K562 (cell line): ENCODE results near the gene LATS2. TPM values are rescaled to one million over a fixed set of nuclear protein-coding genes. Genes with fewer than 3 reads are reported as not detected.

Experiments used
- ATAC-seq: fragments of 200-7000 bp; cut with Tn5 transposase; 3 replicates; pipeline ENCODE4 v1.9.1; 2020; ENCODE audit warnings: moderate library complexity
- BruUV-seq: library from RNA; stranded (reverse); fragments of 400-500 nt; replicated peaks from 2 replicates; lab custom pipeline; 2021; lab: Mats Ljungman, UMichigan
- CTCF ChIA-PET: fragments of 300-600 bp; formaldehyde crosslinking; extraction: SDS; loops from one replicate; lab custom pipeline; 2021; ENCODE audit warnings: low intra/inter-chr PET ratio; lab: Yijun Ruan, JAX
- POLR2A ChIA-PET: fragments of 300-600, 350-650 bp; sonication (Branson Sonifier 250); formaldehyde crosslinking; extraction: SDS; loops from one replicate; lab custom pipeline; 2021; ENCODE audit warnings: antibody characterized with exemption, inconsistent platforms; lab: Yijun Ruan, JAX
- DNase-seq, 4 experiments: peaks; one replicate each; pipeline versions ENCODE4 v3.0.0 to v3.0.0-alpha.2; 2011 to 2018; ENCODE audit warnings: low spot score in 3 of 4, mixed read lengths in 3 of 4; ENCODE audit errors: extremely low read depth in 1 of 4
- FAIRE-seq: peaks from 2 replicates; lab custom pipeline; 2011; peaks lifted over from hg19 to GRCh38; lab: Jason Lieb, UNC
- H2AFZ ChIP-seq: 2 replicates; pipeline ENCODE4 v1.6.0; 2011; ENCODE audit warnings: low read depth, low read length, control low read depth, inconsistent platforms
- H3K27ac ChIP-seq: fragments of 200-600 bp; 3 replicates; pipeline ENCODE4 v1.8.0; 2011; ENCODE audit warnings: low read depth, mild to moderate bottlenecking, control low read depth, inconsistent platforms, low read length, moderate library complexity, mixed read lengths; ENCODE audit errors: extremely low read depth
- H3K27me3 ChIP-seq, 2 experiments: fragments of 300-600 bp in 1 of 2; 2 replicates in 1 of 2; 3 replicates in 1 of 2; pipeline versions ENCODE4 v1.6.0 to v1.8.0; 2011; ENCODE audit warnings: inconsistent platforms in 2 of 2, low read length in 2 of 2, mild to moderate bottlenecking in 1 of 2, mixed read lengths in 1 of 2, moderate library complexity in 1 of 2; ENCODE audit not compliant: control insufficient read depth in 2 of 2, insufficient read depth in 2 of 2
- H3K36me3 ChIP-seq: fragments of 300-600 bp; 3 replicates; pipeline ENCODE4 v1.8.0; 2011; ENCODE audit warnings: mild to moderate bottlenecking, low read length, inconsistent platforms; ENCODE audit not compliant: control insufficient read depth, insufficient read depth
- H3K4me1 ChIP-seq, 2 experiments: fragments of 200-600 bp in 1 of 2; replicated peaks in 1 of 2; 2 replicates in 1 of 2; 3 replicates in 1 of 2; pipeline versions ENCODE4 v1.5.1 to v1.8.0; 2011; ENCODE audit warnings: inconsistent platforms in 2 of 2, low read length in 2 of 2, mild to moderate bottlenecking in 1 of 2, mixed read lengths in 1 of 2, moderate library complexity in 1 of 2; ENCODE audit not compliant: control insufficient read depth in 2 of 2, insufficient read depth in 2 of 2
- H3K4me2 ChIP-seq: 2 replicates; pipeline ENCODE4 v1.6.1; 2011; ENCODE audit warnings: low read length, control low read depth, inconsistent platforms, mixed read lengths; ENCODE audit not compliant: insufficient read depth
- H3K4me3 ChIP-seq: fragments of 200-600 bp; sonication (generic), shearing (Covaris generic); 2 replicates; pipeline ENCODE4 v1.5.1; 2016; ENCODE audit warnings: control low read depth, inconsistent platforms
- H3K79me2 ChIP-seq: fragments of 200-600 bp; 3 replicates; pipeline ENCODE4 v1.8.0; 2011; ENCODE audit warnings: low read length, inconsistent platforms; ENCODE audit not compliant: control insufficient read depth, insufficient read depth
- H3K9ac ChIP-seq, 2 experiments: 2 replicates each; pipeline versions ENCODE4 v1.6.0 to v1.6.1; 2011; ENCODE audit warnings: low read depth in 2 of 2, low read length in 2 of 2, control low read depth in 1 of 2, inconsistent platforms in 1 of 2, mild to moderate bottlenecking in 1 of 2, mixed read lengths in 1 of 2; ENCODE audit not compliant: insufficient read depth in 1 of 2
- H3K9me1 ChIP-seq: one replicate; pipeline ENCODE4 v1.6.0; 2011; ENCODE audit warnings: inconsistent platforms, mild to moderate bottlenecking, low read length, moderate library complexity; ENCODE audit not compliant: control insufficient read depth, insufficient read depth
- H3K9me3 ChIP-seq: replicated peaks from 2 replicates; pipeline ENCODE4 v1.5.1; 2011; ENCODE audit warnings: low read depth, low read length, inconsistent platforms; ENCODE audit not compliant: control insufficient read depth, insufficient read depth
- H4K20me1 ChIP-seq: replicated peaks from 2 replicates; pipeline ENCODE4 v1.6.1; 2011; ENCODE audit warnings: low read length, inconsistent platforms, mixed read lengths; ENCODE audit not compliant: control insufficient read depth, insufficient read depth
- MED1 ChIP-seq: sonication (generic); formaldehyde crosslinking; IDR thresholded peaks from 2 replicates; pipeline ENCODE4 v1.8.1; 2023; ENCODE audit warnings: missing genetic modification reagents, borderline replicate concordance
- RBFOX2 ChIP-seq: fragments of 200-400 bp; formaldehyde crosslinking; IDR thresholded peaks from 2 replicates; pipeline ENCODE4 v1.6.1; 2017; ENCODE audit warnings: low read depth, mild to moderate bottlenecking, low read length, moderate library complexity
- SMARCA4 ChIP-seq: fragments of 450-650 bp; IDR thresholded peaks from 2 replicates; pipeline ENCODE4 v1.6.1; 2016
- ZNF12 ChIP-seq: sonication (generic); formaldehyde crosslinking; IDR thresholded peaks from 2 replicates; pipeline ENCODE4 v1.4.0; 2020; ENCODE audit warnings: mild to moderate bottlenecking, missing genetic modification reagents
- WGBS: fragments of 100-300 bp; shearing (Covaris generic); methylation state at CpG from one replicate; pipeline ENCODE4 v1.1.6; 2016; ENCODE audit warnings: low coverage, mixed read lengths; ENCODE audit not compliant: insufficient coverage; ENCODE audit errors: missing lambda C conversion rate; 5-methylcytosine and 5-hydroxymethylcytosine counted together
- in situ Hi-C: fragments of 300-500 bp; cut with MboI; formaldehyde crosslinking; loops from 4 replicates; pipeline ENCODE4 v1.15.0; 2018; ENCODE audit warnings: inconsistent platforms, mixed read lengths
- intact Hi-C: fragments of 100-400 bp; cut with micrococcal nuclease; formaldehyde crosslinking; loops from 2 replicates; pipeline ENCODE4 v1.14.2; 2022
- polyA plus RNA-seq, 8 experiments: library from polyadenylated mRNA; depleted of rRNA in 4 of 8; stranded (reverse) in 5 of 8; unstranded in 3 of 8; fragments of >200 nt; fragmentation: Nextera tagmentation in 2 of 8; fragmentation: Illumina TruSeq in 1 of 8; extraction: Ambion mirVana in 2 of 8; extraction: Trizol in 1 of 8; gene quantifications; 2 replicates each; pipeline versions ENCODE4 v1.2.1 to v1.2.3, GENCODE V29; 2011 to 2014; ENCODE audit warnings: inconsistent platforms in 1 of 8, missing spikeins in 1 of 8
- total RNA-seq, 7 experiments: library from RNA; depleted of rRNA in 6 of 7; stranded (reverse); fragments of >200 nt in 6 of 7; fragmentation: Illumina TruSeq in 2 of 7; extraction: Trizol in 2 of 7; gene quantifications; 2 replicates each; pipeline versions ENCODE4 v1.2.1 to v1.2.3, GENCODE V29; 2011 to 2021; ENCODE audit warnings: low replicate concordance in 1 of 7
- TF ChIP-seq, protein P1 (sequence below): sonication (generic); formaldehyde crosslinking; IDR thresholded peaks from 2 replicates; pipeline ENCODE4 v1.4.0; 2020; ENCODE audit warnings: mild to moderate bottlenecking, missing genetic modification reagents

Gene LATS2
- total and polyA plus RNA-seq, 9 of the 15 experiments (the other 6 are each of a cell fraction or from before 2014, with no cell fraction given) = 0.18 to 3.7 (median 0.76) TPM

DNA sequence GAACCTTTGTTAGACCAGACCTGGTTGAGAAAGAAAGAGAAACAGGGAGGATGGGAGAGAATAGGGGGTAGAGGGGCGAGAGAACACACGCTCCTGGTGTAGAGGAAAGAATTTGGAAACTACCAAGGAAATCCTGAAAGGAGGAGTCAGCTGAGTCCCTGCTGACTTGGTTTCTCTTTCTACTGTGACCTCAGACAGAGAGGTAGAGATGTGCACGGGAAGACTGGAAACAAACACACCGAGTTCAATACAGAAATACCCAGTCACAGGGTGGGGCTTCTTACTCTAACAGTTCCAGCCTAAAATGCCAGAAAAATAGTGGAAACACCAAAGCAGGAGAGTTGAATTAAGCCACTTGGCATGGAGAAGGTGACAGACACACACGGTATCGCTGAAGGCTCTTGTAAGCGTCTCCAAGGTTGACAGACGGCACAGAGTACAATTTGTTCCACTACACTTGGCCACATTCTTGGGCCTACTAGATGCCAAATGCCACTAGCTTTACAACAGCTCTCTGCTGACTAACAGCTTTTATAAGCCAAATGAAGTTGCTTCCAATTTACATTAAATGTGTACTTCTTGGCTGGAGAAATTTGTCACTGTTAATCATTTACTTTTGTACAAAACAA is 28.1 kb downstream of the LATS2 start:
- intact Hi-C loops = no loop called here
- BruUV-seq = no TSS peak
- no peaks in the 10 kb centered on the region for H3K36me3 ChIP-seq
- H2AFZ ChIP-seq = no peak overlapping the region
- 0 out of 5 replicates have a peak, but pooled peaks cover 0 to 4% of the 10 kb centered on the region in 2 experiments for H3K27me3 ChIP-seq
- ChIA-PET CTCF (no interaction called here), POLR2A (no interaction called here)
- no peaks in the 10 kb centered on the region for H3K79me2 ChIP-seq
- no peak overlapping the region for H3K4me3 ChIP-seq
- no peaks in the 10 kb centered on the region for H4K20me1 ChIP-seq
- ATAC-seq = no peak
- H3K9me1 ChIP-seq = no peaks in the 10 kb centered on the region
- H3K4me2 ChIP-seq = no peak overlapping the region
- no peak overlapping the region for H3K9ac ChIP-seq
- TF ChIP-seq, protein P1, sequence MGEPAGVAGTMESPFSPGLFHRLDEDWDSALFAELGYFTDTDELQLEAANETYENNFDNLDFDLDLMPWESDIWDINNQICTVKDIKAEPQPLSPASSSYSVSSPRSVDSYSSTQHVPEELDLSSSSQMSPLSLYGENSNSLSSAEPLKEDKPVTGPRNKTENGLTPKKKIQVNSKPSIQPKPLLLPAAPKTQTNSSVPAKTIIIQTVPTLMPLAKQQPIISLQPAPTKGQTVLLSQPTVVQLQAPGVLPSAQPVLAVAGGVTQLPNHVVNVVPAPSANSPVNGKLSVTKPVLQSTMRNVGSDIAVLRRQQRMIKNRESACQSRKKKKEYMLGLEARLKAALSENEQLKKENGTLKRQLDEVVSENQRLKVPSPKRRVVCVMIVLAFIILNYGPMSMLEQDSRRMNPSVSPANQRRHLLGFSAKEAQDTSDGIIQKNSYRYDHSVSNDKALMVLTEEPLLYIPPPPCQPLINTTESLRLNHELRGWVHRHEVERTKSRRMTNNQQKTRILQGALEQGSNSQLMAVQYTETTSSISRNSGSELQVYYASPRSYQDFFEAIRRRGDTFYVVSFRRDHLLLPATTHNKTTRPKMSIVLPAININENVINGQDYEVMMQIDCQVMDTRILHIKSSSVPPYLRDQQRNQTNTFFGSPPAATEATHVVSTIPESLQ (CRISPR knock-in tag) = no peak
- TF ChIP-seq RBFOX2 = no peak
- no peak for TF ChIP-seq MED1
- no peak for TF ChIP-seq SMARCA4
- no peak for TF ChIP-seq ZNF12
- peaks cover 0 to 3% of the 10 kb centered on the region in 2 experiments; a peak in 1 of 5 replicates for H3K4me1 ChIP-seq
- no peaks in the 10 kb centered on the region for H3K9me3 ChIP-seq
- in situ Hi-C loops = no loop called here
- WGBS = 36% methylated on average over 5 of the region's 8 CpGs
- no peak overlapping the region for H3K27ac ChIP-seq
- no peak for FAIRE-seq
- DNase-seq = no peak
